Measurements from ENCODE around the gene RAB1B. TPM values are rescaled to one million over a fixed set of nuclear protein-coding genes. Genes with fewer than 3 reads are reported as not detected.

RAB1B gene
- total RNA-seq, 1 donor, result 75.3 TPM

DNA sequence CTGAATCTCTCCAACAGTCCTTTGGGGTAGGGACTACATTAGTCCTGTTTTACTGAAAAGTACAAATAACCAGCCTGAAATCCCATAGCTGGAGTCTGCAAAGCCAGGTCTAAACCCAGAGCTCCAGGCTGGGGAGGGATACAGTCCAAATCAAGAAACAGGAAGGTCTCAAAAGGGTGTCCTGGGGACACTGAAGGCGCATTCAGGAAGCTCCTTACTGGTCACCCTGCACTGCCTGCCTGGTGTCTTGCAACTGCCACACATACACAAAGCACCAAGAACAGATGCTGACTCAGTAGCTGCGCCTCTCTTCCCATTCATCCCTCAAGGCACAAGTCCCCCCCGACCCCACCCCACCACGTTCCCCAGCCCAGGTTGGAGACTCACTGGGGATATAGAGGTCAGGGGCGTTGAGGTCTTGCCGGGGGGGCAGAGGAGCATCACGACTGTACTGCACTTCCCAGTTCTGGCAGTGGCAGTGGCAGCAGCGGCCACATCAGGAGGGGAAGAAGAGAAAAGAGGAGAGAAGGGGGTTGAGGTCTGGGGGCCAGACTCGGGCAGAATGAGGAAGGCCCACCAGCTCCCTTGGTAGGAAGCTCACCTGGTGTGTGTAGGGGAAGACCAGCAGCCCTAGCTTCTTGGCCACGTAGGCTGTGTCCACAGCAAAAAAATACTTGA is 18.9 kb downstream of the RAB1B start:
- peak overlapping the region; percentile 97 for H3K27ac ChIP-seq (ENCODE audit: low read depth, low read length)
- peaks cover 25% of the 10 kb centered on the region for H3K4me1 ChIP-seq (ENCODE audit: insufficient read depth, low read length)
- H3K4me3 ChIP-seq (ENCODE audit: insufficient read depth, low read length), result peak overlapping the region; percentile 98
- H2AFZ ChIP-seq (ENCODE audit: low read length), result no peak overlapping the region
- peak overlapping the region; percentile 99 for H3K4me2 ChIP-seq (ENCODE audit: insufficient read depth, low read length)
- H3K9me3 ChIP-seq (ENCODE audit: low read depth, low read length), result no peaks in the 10 kb centered on the region
- peaks cover 22% of the 10 kb centered on the region for H3K27me3 ChIP-seq (ENCODE audit: insufficient read depth, low read length)
- TF ChIP-seq, protein P1, sequence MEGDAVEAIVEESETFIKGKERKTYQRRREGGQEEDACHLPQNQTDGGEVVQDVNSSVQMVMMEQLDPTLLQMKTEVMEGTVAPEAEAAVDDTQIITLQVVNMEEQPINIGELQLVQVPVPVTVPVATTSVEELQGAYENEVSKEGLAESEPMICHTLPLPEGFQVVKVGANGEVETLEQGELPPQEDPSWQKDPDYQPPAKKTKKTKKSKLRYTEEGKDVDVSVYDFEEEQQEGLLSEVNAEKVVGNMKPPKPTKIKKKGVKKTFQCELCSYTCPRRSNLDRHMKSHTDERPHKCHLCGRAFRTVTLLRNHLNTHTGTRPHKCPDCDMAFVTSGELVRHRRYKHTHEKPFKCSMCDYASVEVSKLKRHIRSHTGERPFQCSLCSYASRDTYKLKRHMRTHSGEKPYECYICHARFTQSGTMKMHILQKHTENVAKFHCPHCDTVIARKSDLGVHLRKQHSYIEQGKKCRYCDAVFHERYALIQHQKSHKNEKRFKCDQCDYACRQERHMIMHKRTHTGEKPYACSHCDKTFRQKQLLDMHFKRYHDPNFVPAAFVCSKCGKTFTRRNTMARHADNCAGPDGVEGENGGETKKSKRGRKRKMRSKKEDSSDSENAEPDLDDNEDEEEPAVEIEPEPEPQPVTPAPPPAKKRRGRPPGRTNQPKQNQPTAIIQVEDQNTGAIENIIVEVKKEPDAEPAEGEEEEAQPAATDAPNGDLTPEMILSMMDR (IDR thresholded peaks at IDR 0.05; ENCODE audit: extremely low read depth, low read depth, low read length), result no peak
- DNase-seq (ENCODE audit: insufficient read length, low spot score, missing footprints), result peak; percentile 67
- peaks cover 47% of the 10 kb centered on the region for H3K79me2 ChIP-seq (ENCODE audit: insufficient read depth, low read length)
- peaks cover 32% of the 10 kb centered on the region for H4K20me1 ChIP-seq (ENCODE audit: insufficient read depth, low read length)
- peaks cover 31% of the 10 kb centered on the region for H3K36me3 ChIP-seq (ENCODE audit: insufficient read depth, low read length)

DNA sequence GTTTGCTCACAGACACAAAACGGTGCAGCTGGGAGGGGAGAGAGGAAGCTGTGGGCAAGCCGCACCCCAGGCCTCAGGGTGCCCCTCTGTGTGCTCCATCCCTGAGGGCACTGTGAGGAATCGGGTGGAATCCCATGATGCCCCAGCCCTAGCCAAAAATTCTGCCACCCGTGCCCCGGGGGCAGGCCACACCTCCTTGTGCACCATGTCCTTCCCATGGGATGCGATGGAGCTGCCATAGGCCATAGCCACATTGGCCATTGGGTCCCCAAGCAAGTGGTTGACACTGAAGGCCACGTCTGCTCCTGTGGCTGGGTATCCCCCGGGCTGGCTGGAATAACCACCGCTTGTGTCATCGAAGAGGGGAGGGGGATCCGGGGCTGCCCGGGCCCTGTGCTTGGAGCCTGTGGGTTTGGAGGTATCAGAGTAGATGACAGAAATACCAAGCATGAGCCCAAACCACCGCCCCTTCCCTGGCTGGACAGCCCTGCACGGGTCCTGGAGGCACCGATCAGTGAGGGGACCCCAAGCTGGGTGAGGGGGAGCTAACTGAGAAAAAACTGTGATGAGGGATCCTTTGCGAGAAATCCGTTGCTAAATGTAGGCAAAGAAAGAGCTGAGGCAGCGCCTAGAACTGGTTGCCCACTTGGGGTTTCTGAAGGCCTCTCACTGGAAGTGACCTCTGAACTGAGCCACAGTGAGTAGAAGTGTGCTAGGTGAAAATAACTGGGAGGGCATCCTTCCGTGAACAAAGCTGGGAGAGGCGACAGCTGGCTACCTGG is 19.6 kb downstream of the RAB1B start:
- H2AFZ ChIP-seq (ENCODE audit: low read length), result peak overlapping the region; percentile 75
- peak overlapping the region; percentile 97 for H3K27ac ChIP-seq (ENCODE audit: low read depth, low read length)
- DNase-seq (ENCODE audit: insufficient read length, low spot score, missing footprints), result peak; percentile 91
- TF ChIP-seq, protein P1 (IDR thresholded peaks at IDR 0.05; ENCODE audit: extremely low read depth, low read depth, low read length), result no peak
- H3K4me3 ChIP-seq (ENCODE audit: insufficient read depth, low read length), result peak overlapping the region; percentile 98
- H3K27me3 ChIP-seq (ENCODE audit: insufficient read depth, low read length), result peaks cover 30% of the 10 kb centered on the region
- peaks cover 30% of the 10 kb centered on the region for H3K36me3 ChIP-seq (ENCODE audit: insufficient read depth, low read length)
- peak overlapping the region; percentile 99 for H3K4me2 ChIP-seq (ENCODE audit: insufficient read depth, low read length)
- peaks cover 28% of the 10 kb centered on the region for H4K20me1 ChIP-seq (ENCODE audit: insufficient read depth, low read length)
- peaks cover 21% of the 10 kb centered on the region for H3K4me1 ChIP-seq (ENCODE audit: insufficient read depth, low read length)
- H3K79me2 ChIP-seq (ENCODE audit: insufficient read depth, low read length), result peaks cover 47% of the 10 kb centered on the region
- no peaks in the 10 kb centered on the region for H3K9me3 ChIP-seq (ENCODE audit: low read depth, low read length)

DNA sequence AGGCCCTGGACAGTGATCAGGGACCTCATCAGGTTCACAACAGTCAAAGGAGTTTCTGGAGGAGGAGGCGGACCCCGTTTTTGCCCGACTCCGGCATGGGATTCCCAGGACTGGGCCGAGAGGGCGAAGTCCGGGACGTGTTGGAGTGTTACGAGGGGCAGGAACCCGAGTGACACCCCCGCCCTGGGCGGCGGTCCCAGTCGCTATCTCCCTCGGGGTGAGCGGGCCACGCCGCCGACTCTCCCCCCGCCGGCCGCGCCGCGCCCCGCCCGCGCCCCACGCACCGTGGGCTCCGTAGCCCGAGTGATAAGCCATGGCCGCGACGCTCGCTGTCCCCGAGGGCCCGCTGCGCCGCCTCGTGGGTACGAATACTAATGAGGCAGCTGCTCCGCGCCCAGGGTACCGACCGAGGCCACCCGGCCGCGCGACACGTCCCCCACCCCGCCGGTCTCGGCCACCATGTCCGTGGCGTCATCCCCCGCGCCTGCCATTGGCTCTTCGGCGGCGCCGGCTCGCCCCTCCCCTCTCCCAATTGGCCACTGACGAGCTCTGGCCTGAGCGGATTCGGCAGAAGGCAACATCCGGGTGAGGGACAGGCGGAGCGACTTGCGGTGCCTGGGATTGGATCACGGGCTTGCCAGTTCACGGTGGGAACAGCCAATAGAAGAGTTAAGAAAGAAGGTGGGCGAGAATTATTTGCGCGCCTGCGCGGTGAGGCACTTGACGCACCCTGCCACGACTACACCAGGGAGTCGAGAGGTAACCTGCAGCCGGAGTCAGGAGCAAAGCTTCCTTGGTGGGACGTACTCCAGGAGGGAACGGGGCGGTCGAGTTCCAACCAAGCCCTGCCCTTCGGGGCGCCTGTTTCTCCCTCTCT is 20.5 kb downstream of the RAB1B start, which contains the start of gene YIF1A:
TSS of gene YIF1A (minus strand) at position 473 of the 877 bp plus-strand sequence. CDS start at position 315, 158 bp downstream.
- H3K4me1 ChIP-seq (ENCODE audit: insufficient read depth, low read length), result peaks cover 21% of the 10 kb centered on the region
- H2AFZ ChIP-seq (ENCODE audit: low read length), result peak within 1 kb of the TSS; percentile 96
- H3K27ac ChIP-seq (ENCODE audit: low read depth, low read length), result peak within 1 kb of the TSS; percentile 97
- peaks cover 24% of the 10 kb centered on the region for H4K20me1 ChIP-seq (ENCODE audit: insufficient read depth, low read length)
- peak within 1 kb of the TSS; percentile 98 for H3K4me3 ChIP-seq (ENCODE audit: insufficient read depth, low read length)
- peaks cover 47% of the 10 kb centered on the region for H3K79me2 ChIP-seq (ENCODE audit: insufficient read depth, low read length)
- no peaks in the 10 kb centered on the region for H3K9me3 ChIP-seq (ENCODE audit: low read depth, low read length)
- H3K4me2 ChIP-seq (ENCODE audit: insufficient read depth, low read length), result peak within 1 kb of the TSS; percentile 99
- peaks cover 36% of the 10 kb centered on the region for H3K27me3 ChIP-seq (ENCODE audit: insufficient read depth, low read length)
- H3K36me3 ChIP-seq (ENCODE audit: insufficient read depth, low read length), result peaks cover 27% of the 10 kb centered on the region
- peak; percentile 100 for DNase-seq (ENCODE audit: insufficient read length, low spot score, missing footprints)
- TF ChIP-seq, protein P1 (IDR thresholded peaks at IDR 0.05; ENCODE audit: extremely low read depth, low read depth, low read length), result no peak
